GM12874 (cell line): ENCODE data around the gene TEX22.

Experiments used
- TF ChIP-seq, protein P1 (sequence below): IDR thresholded peaks from 2 replicates; pipeline ENCODE4 v1.5.1; 2011; ENCODE audit warnings: low read depth, mild to moderate bottlenecking, control low read depth, low read length, moderate library complexity; ENCODE audit not compliant: insufficient read depth

The TEX22 gene

DNA sequence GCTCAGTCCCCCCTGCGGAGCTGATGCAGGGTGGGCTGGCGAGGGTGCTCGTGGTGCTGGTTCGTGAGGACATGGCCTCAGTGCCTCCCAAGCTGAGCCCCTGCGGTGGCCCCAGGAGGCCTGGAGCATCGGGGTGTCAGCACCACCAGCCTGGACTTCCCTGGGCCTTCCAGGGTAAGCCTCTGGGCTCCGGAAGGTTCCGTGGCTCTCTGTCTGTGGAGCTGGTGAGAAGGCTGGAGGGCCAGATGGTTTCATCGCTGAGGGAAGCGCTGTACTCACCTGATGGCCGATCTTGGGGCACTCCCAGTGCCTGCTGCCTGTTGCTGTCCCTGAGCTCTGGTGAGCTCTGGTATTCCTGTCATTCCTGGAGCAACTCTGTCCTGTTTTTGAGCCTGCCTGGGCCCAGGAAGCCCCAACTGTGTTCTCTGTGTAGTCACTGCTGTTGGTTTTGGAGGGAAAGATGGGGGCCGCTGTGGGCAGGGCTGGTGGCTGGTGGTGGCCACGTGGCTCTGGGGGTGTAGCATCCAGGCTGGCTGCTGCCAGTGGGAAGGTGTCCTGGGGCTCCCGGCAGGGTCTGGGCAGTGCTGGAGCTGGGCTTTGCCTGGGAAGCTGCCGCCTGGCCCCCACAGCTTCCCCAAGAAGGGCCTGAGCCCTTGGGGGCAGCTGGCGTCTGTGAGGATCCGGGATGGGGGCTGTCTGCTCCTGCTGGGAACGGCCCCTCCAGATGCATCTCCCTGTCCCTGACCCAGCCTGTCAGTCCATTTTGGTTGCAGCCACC lies 39.6 kb downstream of the TEX22 start:
- TF ChIP-seq, protein P1, sequence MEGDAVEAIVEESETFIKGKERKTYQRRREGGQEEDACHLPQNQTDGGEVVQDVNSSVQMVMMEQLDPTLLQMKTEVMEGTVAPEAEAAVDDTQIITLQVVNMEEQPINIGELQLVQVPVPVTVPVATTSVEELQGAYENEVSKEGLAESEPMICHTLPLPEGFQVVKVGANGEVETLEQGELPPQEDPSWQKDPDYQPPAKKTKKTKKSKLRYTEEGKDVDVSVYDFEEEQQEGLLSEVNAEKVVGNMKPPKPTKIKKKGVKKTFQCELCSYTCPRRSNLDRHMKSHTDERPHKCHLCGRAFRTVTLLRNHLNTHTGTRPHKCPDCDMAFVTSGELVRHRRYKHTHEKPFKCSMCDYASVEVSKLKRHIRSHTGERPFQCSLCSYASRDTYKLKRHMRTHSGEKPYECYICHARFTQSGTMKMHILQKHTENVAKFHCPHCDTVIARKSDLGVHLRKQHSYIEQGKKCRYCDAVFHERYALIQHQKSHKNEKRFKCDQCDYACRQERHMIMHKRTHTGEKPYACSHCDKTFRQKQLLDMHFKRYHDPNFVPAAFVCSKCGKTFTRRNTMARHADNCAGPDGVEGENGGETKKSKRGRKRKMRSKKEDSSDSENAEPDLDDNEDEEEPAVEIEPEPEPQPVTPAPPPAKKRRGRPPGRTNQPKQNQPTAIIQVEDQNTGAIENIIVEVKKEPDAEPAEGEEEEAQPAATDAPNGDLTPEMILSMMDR: no peak

DNA sequence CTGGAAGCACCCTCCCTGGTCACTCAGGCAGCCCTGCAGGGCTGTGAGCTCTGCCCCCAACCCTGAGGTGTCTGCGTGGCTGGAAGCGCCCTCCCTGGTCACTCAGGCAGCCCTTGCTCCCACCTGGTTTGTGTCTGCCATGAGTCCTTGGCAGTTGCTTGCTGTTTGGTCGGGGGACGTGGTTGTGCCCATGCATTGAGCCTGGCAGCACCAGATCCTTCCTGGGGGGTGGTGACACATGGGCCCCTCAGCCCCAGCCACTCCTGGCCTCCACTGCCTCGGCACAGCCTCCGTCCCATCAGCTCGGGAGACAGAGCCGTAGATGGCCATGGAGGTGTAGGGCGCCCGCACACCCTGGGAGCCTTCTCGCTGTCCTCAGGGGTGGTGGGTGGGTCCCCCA lies 40.8 kb downstream of the TEX22 start:
- TF ChIP-seq, protein P1: no peak

DNA sequence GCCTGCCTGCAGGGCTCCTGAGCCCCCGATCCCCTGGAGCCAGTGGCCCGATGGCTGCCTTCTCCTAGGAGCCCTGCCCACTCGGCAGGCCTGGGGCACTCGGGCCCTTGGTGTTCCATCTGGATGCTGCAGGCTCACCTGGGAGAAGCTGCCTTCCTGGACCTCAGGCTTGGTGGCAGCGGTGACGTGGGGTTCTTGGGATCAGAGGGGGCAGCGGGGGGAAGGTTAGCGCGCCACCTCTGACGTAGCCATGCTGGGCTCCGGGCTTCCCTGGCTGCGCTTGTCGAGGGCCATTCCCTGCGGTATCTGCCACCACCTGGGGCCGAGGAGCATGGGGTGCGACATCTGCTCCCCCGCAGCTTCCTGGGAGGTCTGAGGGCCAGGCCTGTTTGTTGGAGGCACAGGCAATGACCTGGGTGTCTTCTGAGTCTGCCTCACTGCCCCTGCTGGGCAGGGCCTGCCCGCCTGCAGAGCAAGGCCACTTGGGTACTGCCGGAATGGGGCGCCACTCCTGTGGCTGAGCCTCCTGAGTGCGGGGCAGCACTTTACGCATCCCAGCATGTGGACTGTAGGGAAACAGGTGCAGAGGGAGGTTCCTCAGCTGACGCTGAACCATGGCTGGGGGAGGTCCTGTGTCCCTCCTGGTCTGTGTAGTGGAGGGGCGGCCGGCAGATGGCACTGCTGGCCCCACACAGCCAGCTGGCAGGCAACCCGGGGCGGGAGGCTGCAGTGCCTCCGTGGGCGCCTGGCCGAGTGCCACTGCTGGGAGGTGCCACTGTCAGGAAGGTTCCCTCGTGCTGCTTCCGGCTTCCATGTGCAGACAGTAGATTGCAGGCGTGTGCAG lies 41.6 kb downstream of the TEX22 start:
- TF ChIP-seq, protein P1: no peak

DNA sequence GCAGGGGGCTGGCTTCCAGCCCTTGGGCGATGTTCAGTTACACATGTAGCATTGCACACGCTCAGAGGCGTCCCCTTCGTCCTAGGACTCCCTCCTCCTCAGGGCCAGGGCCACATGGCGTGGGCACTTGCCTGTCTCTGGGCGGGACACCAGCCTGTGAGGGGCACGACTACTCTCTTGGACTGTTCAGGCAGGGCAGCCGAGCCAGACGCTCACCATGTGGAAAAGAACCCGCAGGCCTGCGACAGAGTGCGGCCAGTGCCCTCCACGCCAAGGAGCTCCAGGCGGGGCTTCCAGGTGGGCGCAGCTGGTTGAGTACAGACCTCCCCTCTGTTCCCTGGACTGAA lies 42.2 kb downstream of the TEX22 start:
- TF ChIP-seq, protein P1: no peak

DNA sequence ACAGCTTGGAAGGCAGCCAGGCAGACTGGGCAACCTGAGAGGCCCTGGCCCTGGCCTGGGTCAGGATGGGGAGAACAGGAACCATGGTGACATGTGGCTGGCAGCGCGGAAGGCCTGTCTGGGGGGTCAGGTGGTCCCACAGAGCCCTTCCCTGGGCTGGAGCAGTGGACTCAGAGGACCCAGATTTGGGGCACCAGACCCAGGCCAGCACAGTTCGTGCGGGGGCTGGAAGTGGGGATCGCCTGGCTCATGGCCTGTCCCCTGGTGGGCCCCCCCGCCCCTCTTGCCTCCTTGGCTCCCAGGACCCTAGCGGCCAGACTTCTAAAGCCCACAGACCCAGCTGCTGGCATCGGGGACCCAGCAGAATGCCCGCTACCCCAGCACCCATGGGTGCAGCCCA lies 42.7 kb downstream of the TEX22 start:
- TF ChIP-seq, protein P1: no peak

DNA sequence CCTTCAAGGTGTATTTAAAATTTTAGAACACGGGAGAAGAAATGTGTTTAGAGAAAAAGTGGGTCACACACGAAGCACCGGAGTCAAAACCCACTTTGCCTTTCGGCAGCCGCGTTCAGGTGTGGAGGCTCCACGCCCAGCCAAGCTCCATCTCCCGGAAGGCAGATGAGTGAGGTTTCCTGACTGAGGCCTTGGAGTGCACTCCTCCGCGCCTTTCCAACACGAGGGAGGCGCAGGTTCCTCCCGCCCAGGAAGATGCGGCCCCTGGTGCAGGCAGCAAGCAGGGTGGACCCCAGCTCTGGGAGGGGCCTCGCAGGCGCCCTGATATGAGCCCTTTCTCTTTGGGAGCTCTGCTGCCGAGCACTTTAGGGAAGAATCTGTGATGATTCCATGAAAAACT lies 43.8 kb downstream of the TEX22 start:
- TF ChIP-seq, protein P1: no peak

DNA sequence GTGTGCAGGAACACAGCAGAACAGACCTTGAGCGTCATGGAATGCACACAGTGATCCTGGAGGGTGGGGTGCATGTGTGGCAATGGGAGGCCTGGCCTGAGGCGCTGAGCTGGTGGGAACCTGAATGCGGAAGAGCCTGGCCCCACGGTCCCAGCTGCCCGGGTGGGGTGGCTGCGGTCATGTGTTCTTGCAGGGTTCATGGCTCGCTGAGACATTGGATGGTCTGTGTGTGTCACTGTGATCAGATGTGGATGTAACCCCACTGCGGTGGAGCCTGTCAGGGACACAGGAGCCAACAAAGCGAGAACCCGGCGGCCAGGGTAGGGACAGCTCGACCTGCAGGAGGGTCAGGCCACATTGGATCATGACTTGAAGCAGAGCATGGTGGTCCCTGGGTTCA lies 44.5 kb downstream of the TEX22 start:
- TF ChIP-seq, protein P1: no peak
